HG03139 (cell line): ENCODE results near the gene PLA2G2E.
"Not testable (repeated sequence)": the region's sequence is repeated elsewhere in the genome, so short reads cannot be mapped to it uniquely, and the experiment has no call there.

Experiments
- ATAC-seq: cut with Tn5 transposase; IDR thresholded peaks from one replicate; pipeline ENCODE4 v1.9.1; 2021; ENCODE audit not compliant: unreplicated experiment

The PLA2G2E gene

DNA sequence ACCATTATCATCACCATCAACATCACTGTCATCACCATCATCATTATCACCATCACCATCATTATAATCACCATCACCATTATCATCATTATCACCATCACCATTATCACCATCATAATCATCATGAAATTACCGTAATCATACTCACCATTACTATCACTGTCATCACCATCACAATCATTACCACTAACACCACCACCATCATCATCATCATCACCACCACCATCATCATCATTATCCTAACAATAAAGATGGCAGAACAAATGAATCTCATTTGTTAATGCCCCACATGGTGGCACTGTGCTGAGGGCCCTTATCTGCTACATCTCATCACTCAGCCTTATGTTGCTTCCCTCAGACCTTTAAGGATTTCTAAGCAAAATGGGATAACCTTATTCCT, 9.4 kb upstream of the PLA2G2E start:
- ATAC-seq = no peak

- ATAC-seq = not testable (repeated sequence)
These were observed 3.7 kb upstream of the PLA2G2E start for GRCh38 chr1:19927130-19927421.

DNA sequence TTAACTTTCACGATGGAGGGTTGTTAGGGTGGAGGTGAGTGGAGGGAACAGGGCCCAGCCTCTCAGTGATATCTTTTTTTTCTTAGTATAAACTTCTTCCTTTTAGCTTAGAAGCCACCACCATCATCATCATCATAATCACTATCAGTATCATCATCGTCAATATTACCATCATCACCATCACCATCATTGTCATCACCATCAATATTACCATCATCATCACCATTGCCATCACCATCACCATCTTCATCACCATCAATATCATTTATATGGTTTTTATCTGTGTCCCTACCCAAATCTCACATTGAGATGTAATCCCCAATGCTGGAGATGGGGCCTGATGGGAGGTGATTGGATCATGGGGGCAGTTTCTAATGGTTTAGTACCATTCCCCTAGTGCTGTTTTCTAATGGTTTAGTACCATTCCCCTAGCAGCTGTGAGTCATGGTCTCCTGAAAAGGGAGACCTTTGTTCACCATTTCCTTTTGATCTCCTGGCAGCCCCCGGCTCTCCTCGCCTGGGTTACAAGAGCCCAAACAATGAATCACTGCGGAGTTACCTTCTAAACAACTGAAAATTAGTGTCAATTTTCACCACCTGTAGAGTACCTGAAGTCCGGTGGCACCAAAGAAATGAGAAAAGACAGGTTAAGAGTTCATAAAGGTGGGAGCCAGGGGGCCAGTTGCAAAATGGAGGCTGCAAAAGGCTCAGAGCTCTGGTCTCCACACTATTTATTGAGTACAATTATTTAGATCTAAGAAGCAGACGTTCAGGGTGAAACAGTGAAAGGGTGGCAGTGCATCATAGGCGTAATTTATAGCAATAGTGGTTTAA, 3.1 kb upstream of the PLA2G2E start:
- no peak for ATAC-seq

DNA sequence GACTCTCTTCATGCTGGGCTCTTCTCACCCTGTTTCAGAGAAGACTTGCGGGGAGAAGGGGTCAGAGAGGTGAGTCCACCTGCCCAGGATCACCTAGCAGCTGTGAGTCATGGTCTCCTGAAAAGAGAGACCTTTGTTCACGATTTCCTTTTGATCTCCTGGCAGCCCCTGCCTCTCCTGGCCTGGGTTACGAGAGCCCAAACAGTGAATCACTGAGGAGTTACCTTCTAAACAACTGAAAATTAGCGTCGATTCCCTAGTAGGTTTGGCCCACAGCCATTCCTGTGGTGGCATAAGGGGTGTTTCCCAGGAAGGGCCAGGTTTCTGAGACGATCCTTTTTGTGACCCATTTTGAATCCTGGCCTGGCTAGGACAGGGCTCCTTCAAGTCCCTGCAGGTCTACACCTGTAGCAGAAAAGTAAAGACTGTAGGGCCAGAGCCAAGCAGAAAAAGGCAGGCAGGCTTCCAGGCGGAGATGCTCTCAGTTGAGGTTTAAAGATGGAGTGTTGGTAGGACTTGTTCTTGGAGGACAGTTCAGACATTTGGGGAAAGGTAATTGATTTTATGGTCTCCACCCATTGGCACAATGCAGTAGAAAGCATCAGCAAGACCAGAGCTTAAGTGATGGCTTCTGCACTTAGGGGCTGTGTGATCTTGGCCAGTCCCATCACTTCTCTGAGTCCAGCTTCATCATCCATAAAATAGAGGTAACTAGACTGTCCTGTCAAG, 2.1 kb upstream of the PLA2G2E start:
- ATAC-seq = no peak

DNA sequence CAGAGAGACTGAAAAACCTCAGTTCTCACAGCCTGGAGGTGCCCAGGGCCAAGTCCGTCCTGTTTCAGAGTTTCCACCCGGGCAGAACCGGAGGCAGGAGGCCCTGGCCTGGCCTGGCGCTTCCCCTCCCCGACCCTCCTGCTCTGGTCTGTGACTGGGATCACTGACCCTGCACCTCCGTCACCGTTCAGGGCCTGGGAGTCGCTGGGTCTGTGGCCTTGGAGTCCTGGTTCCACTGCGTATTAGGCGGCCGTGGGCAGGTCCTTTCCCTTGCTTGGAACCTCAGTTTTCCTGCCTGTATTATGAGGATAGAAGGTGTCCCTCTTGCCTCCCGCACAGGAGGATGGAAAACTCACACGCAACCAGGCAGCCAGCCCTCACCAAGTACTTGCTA, 533 bp upstream of the PLA2G2E start:
- ATAC-seq = no peak

DNA sequence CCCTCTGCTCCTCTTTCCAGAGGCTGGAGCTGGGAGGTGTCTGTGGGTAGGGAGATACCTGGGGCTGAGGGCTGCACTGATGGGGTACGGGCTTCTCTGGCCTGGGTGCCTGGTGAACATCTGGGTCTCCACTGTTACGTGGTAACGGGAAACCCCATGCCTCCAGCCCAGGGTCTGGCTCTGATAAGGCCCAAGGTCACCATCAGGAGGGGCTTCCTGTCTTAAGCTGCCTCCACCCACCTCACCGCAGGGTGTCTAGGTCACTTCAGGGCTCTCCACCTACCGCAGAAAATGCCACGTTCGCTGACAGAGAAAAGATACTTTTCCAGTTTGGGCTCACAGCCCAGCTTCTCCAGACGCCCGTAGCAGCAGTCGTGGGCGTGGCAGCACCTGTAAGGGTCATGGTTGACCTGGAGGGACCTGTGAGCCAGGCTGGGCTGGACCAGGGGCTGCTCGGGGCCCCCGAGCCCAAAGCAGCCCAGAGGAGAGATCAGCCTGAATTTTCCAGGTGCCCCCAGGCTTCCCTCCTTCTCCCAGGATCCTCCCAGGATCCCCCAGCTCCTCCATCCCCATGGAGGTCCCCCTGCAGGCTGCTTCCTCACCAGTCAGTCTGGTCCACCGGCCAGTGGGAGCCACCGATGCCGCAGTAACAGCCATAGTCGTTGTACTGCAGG, 1.3 kb downstream of the PLA2G2E start:
- ATAC-seq = no peak

DNA sequence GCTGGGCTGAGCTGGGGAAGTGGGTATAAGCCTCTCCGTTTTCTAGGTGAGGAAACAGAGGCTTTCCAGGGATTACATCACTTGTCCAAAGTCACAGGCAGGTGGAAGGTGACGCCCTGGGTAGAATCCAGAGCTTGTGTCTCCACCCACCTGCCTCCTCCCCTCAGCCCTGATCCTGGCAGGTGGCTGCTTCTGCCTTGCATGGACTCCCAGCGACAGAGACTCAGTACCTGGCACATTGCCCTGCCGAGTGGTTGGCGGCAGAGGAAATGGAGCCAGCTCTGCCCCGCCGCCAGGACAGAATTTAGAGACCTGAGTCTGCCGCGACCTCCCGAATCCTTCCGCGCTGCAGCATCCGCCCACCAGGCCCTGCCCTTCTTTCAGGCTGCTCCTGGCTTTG, 2.1 kb downstream of the PLA2G2E start:
- ATAC-seq = no peak

- ATAC-seq = no peak
These were observed 3.2 kb downstream of the PLA2G2E start for GRCh38 chr1:19920132-19920710.

DNA sequence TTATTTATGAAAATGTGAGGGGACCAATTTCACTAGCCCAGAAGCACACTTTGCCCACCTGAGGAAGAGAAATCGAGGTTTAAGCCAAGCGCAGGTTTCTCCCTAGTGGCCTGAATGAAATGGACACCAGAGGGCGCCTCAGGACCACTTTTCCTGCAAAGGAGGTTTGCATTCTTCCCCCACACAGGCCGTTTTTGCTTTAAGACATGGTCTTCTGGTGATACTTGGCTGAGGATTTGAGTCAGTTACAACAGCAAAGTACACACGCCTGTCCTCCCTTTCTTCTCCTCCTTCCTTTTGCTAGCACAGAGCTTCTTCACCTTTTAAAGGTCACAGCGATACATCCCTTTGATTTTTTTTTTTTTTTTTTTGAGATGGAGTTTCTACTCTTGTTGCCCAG, 5.4 kb downstream of the PLA2G2E start:
- no peak for ATAC-seq

DNA sequence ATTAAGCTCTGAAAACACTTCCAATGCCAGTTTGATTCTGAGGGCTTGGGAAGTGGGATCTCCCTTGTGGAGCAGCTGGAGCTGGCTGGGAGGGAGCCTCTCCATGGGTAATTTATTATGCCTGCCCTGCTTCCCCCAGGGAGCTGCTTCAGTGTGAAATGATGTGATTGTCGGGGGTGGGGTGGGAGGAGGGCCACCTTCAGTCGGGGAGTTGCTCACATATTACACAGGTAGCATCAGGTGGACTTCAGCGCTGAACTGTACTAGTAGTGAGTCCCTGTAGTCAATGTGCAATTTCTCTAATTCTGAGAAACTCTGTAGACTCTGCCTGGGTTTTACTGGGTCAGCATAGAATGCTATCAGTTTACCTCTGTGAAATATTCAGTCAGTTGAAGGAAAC, 12.8 kb downstream of the PLA2G2E start:
- ATAC-seq = no peak

DNA sequence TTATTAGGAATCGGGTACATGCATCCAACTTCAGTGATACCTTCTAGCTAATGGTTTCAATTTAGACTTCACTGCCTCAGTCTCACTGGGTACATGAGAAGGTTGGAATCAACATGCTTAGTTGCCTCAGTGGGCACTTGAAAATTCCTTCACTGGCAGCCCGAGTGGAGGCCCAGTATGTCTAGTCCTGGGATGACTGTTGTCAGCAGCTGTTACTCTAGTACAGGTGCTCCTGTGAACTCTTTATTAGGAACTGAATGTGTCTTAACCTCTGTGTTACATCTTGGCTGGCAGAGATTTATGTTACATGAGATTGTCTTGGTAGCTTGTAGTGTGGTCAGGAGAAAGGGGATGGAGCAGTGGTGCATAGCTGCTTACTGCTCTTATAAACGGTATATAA, 13.4 kb downstream of the PLA2G2E start:
- ATAC-seq = no peak

DNA sequence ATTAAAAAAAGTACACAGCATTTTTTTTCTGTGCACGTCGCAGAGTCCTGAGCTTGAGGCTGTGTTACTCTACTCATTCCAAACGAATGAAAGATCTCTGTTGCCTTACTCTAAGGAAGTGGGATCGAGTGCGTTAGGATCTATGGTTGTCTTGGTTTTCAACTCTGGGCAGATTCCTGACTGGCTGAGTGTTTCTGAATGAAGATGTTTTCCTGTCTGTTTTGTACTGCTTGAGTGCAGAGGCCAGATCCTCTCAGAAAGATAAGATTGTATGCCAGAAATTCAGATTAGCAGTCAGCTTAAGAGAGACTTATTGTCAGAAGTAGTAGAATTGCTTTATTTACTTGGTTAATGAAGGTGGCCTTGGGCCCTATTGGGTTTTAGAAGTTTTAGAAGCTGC, 14.0 kb downstream of the PLA2G2E start:
- ATAC-seq = no peak

DNA sequence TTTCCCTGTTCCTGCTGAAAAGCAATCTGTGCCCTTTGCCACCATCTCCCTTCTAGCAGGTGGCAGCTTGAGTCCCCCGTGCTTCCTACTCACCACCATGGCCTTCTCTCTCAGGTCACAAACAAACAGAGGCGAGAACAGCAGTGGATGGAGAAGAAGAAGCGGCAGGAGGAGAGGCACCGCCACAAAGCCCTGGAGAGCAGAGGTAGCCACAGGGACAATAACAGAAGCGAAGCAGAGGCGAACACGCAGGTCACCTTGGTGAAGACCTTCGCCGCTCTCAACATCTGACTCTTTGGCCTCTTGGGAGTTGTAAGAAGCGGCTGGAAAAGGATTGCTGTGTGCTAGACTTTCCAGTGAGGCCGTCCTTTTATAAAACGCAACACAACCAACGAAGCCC, 16.0 kb downstream of the PLA2G2E start:
- ATAC-seq = no peak

GRCh38 chr1:19903621-19904020, 19.8 kb downstream of the PLA2G2E start:
- no peak for ATAC-seq

GRCh38 chr1:19901653-19902052, 21.8 kb downstream of the PLA2G2E start:
- ATAC-seq = no peak

- no peak for ATAC-seq
These were observed 29.2 kb downstream of the PLA2G2E start for GRCh38 chr1:19894218-19894617.

GRCh38 chr1:19893687-19894086, 29.7 kb downstream of the PLA2G2E start:
- ATAC-seq = no peak

DNA sequence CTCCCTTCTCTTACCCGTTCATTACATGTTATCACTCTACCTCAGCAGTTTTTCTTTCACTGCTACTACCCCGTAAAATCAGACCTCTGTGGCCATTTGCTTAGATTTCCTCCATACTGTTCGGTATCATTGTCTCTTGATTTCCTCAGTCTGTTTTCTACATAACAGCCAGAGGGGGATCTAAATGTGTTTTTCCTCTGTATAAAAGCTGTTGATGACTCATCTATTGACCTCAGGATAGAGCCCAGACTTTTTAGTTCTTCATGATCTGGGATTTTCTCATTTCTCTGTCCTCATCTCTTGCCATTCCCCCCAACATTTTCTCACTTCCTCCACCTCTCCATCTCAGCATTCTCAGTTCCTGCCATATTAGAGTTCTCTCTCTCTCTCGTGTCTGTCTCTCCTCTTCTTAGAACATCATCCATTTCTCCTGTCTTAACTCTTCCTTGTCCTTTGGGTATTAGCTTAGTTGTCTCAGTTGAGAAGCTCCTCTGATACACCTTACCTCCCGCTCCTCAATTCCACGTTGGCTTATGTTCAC, 30.7 kb downstream of the PLA2G2E start:
- no peak for ATAC-seq

GRCh38 chr1:19892129-19892528, 31.3 kb downstream of the PLA2G2E start:
- no peak for ATAC-seq

DNA sequence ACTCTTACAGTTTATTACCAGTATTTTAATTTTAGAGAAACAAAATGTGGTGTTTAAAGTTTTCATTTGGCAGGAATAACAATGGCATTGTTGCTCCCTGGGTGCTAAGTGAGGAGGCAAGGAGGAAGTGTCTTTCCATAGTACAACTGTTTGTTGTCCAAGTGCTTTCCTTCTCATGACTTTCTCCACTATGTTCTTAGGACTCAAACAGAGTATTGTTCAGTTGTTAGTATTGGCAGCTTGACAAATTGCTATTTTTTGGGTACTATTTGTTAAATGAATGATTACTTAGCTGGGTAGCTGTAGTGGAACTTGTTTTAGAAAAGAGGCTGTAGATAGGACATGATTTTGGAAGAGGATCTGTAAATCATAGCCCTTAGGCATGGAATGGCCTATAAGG, 33.8 kb downstream of the PLA2G2E start:
- no peak for ATAC-seq

DNA sequence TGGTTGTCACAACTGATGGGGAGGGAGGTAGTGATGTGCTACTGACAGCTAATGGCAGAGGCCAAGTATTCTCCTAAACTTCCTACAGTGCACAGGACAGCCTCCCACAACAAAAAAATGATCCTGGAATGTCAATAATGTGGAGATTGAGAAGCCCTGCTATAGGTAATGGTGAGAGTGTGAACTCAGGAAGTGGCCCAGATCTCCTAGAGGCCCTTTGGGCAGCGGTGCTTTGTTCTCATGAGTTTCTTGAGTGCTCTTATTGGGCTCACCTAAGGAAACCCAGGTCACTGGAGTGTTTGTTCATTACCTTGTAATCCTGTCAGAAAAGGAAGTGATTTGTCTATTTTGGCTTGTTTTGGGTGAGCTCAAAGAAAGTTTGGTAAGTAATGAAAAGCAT, 35.3 kb downstream of the PLA2G2E start:
- no peak for ATAC-seq

- ATAC-seq = no peak
These were observed 37.6 kb downstream of the PLA2G2E start for GRCh38 chr1:19885821-19886220.
